D721Med (cell line): Measurements from ENCODE around the gene TUBGCP2.
"Not testable (repeated sequence)": the region's sequence is repeated elsewhere in the genome, so short reads cannot be mapped to it uniquely, and the experiment has no call there.

Experiments
- DNase-seq: peaks from one replicate; pipeline ENCODE4 v3.0.0; 2011; ENCODE audit warnings: low spot score; ENCODE audit not compliant: insufficient read length
- FAIRE-seq: peaks from 2 replicates; lab custom pipeline; 2011; peaks lifted over from hg19 to GRCh38; lab: Jason Lieb, UNC
- CTCF ChIP-seq: IDR thresholded peaks from 2 replicates; pipeline ENCODE4 v1.5.1; 2012; ENCODE audit warnings: mild to moderate bottlenecking, control low read depth; ENCODE audit not compliant: insufficient read depth; ENCODE audit errors: missing control alignments

Gene TUBGCP2

GRCh38 chr10:133327651-133328357 lies 19.1 kb upstream of the TUBGCP2 start:
- no peak for TF ChIP-seq CTCF
- DNase-seq (no peak), FAIRE-seq (no peak)

GRCh38 chr10:133326745-133327650 lies 18.3 kb upstream of the TUBGCP2 start:
- TF ChIP-seq CTCF: no peak
- no peak for FAIRE-seq
- no peak for DNase-seq

GRCh38 chr10:133326223-133326551 lies 17.5 kb upstream of the TUBGCP2 start:
- DNase-seq (no peak), FAIRE-seq (no peak)
- no peak for TF ChIP-seq CTCF

GRCh38 chr10:133325440-133326222 lies 17.0 kb upstream of the TUBGCP2 start:
- DNase-seq: no peak
- TF ChIP-seq CTCF: no peak
- FAIRE-seq: no peak

- no peak for FAIRE-seq
- TF ChIP-seq CTCF: no peak
- no peak for DNase-seq
These were observed 16.2 kb upstream of the TUBGCP2 start for GRCh38 chr10:133324857-133325260.

- TF ChIP-seq CTCF: no peak
- FAIRE-seq: no peak
- DNase-seq: no peak
These were observed 15.6 kb upstream of the TUBGCP2 start for GRCh38 chr10:133324198-133324792.

GRCh38 chr10:133322064-133322709 lies 13.5 kb upstream of the TUBGCP2 start:
- not testable (repeated sequence) for FAIRE-seq

GRCh38 chr10:133320852-133321422 lies 12.3 kb upstream of the TUBGCP2 start:
- FAIRE-seq, DNase-seq: not testable (repeated sequence)

More at GRCh38 chr10:133322064-133322709, 13.5 kb upstream of the TUBGCP2 start:
- not testable (repeated sequence) for DNase-seq
